Thoracic aorta (tissue), 2 donors: Measurements from ENCODE around the gene LDAH. TPM values are rescaled to one million over a fixed set of nuclear protein-coding genes. Genes with fewer than 3 reads are reported as not detected.
A peak's percentile ranks its signal among the peaks of the same experiment; 100 is the strongest.

ENCODE experiments used
- ATAC-seq: fragments of 150-250 bp; one replicate; pipeline ENCODE4 v1.8.0; 2017; ENCODE audit warnings: low read depth; ENCODE audit not compliant: insufficient number of reproducible peaks, low FRiP score
- DNase-seq: peaks from one replicate; pipeline ENCODE4 v3.0.0-alpha.2; 2020; ENCODE audit warnings: low spot score
- H3K27ac ChIP-seq, 2 donors: fragments of 200-600 bp; sonication (generic); 1 replicate in 1 of 2; 2 replicates in 1 of 2; pipeline ENCODE4 v1.5.1; 2016; ENCODE audit warnings: mild to moderate bottlenecking in 2 of 2, moderate library complexity in 2 of 2
- H3K27me3 ChIP-seq: fragments of 200-600 bp; sonication (generic); replicated peaks from 2 replicates; pipeline ENCODE4 v1.6.0; 2016; ENCODE audit warnings: mild to moderate bottlenecking; ENCODE audit not compliant: insufficient read depth
- H3K36me3 ChIP-seq: fragments of 200-600 bp; sonication (generic); one replicate; pipeline ENCODE4 v1.5.1; 2016
- H3K4me1 ChIP-seq, 2 donors: fragments of 200-600 bp; sonication (generic); 1 replicate in 1 of 2; 2 replicates in 1 of 2; pipeline versions ENCODE4 v1.5.1 to v1.6.0; 2016; ENCODE audit warnings: low read depth in 2 of 2, mild to moderate bottlenecking in 1 of 2; ENCODE audit not compliant: control insufficient read depth in 1 of 2
- H3K4me3 ChIP-seq: fragments of 200-600 bp; sonication (generic); 2 replicates; pipeline ENCODE4 v1.5.1; 2016; ENCODE audit warnings: mild to moderate bottlenecking
- H3K9me3 ChIP-seq: fragments of 200-600 bp; sonication (generic); 2 replicates; pipeline ENCODE4 v1.5.1; 2016
- total RNA-seq, 2 donors: library from RNA; depleted of rRNA; stranded (reverse); fragments of >200 nt; gene quantifications; one replicate each; pipeline versions ENCODE4 v1.1.0 to v1.2.3, GENCODE V29; 2016
- TF ChIP-seq, protein P1 (sequence below): fragments of 200-600 bp; sonication (generic); IDR thresholded peaks from one replicate; pipeline ENCODE4 v1.5.1; 2019; ENCODE audit warnings: antibody characterized with exemption

The LDAH gene
- total RNA-seq, 2 donors from 2014 or later = 14.5 to 19.8 TPM

DNA sequence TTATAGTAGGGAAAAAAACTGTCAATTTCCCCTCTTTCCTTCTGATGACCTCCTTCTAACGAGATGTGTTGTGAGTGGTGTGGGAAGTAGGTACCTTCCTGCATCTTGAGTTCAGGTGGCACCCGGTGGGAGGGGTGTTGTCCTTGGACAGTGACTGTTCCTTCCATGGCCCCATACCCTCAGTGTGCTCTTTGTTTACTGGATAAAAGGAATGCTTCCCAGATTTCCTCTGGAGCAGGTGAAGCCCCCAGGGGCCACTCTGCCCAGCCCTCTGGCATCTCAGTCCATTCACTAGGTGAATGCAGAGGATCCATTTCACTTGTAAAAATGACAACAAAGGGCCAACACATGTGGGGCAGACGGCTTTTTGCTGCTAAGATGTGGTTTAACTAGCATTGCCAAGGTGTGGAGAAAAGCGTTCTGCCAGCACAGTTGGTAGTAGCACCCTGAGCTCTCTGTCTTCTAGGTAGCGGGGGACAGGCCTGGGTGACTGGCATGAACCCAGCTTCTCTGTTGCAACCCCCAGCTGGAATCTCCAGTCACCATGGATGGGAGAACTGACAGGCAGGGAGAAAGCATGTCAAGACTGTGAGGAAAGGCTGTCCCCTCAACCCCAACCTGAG, 149.1 kb downstream of the LDAH start:
- TF ChIP-seq, protein P1, sequence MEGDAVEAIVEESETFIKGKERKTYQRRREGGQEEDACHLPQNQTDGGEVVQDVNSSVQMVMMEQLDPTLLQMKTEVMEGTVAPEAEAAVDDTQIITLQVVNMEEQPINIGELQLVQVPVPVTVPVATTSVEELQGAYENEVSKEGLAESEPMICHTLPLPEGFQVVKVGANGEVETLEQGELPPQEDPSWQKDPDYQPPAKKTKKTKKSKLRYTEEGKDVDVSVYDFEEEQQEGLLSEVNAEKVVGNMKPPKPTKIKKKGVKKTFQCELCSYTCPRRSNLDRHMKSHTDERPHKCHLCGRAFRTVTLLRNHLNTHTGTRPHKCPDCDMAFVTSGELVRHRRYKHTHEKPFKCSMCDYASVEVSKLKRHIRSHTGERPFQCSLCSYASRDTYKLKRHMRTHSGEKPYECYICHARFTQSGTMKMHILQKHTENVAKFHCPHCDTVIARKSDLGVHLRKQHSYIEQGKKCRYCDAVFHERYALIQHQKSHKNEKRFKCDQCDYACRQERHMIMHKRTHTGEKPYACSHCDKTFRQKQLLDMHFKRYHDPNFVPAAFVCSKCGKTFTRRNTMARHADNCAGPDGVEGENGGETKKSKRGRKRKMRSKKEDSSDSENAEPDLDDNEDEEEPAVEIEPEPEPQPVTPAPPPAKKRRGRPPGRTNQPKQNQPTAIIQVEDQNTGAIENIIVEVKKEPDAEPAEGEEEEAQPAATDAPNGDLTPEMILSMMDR = no peak
- Histone ChIP-seq H3K27ac (peak overlapping the region; percentile 81 to 89), H3K4me3 (no peak overlapping the region), H3K27me3 (no peaks in the 10 kb centered on the region), H3K4me1 (peaks cover 38 to 92% of the 10 kb centered on the region in 2 donors), H3K36me3 (peaks cover 13% of the 10 kb centered on the region), H3K9me3 (no peaks in the 10 kb centered on the region)
- DNase-seq = no peak
- ATAC-seq = no peak

DNA sequence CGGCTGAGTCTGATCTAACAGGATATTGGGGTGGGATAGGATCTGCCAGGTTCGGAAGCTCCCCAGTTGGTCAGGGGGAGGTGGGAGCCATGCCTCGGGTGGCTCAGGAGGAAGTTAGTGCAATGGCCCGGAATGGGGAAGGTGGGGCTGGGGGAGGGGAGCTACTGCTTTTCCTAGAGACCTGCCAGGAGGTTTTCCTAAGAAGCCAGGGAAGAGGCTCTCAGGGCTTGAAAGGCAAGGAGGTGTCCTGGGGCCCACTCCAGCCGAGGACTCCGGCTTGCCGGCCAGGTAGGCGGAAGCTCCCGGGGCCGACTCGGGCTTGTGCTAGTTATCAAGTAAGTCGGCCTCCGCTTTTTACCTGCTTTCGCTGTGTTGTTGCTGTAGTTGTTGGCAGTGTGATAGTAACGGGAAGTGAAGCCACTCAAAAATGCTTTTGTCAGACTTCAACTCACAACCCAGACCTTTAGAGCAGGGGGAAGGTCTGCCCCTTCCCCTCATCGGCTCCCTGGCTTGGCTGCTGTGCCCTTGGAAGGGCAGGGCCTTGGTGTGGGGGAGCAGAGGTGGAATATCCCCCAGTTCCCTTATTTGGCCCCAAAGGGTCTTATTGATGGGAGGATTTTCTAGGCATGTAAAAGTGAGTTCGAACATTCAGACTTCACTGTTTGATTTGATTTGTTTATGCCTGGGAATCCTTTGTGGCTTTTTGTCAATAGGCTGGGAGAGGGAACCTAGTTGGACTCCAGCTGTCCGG, 150.5 kb downstream of the LDAH start:
- DNase-seq = no peak
- H3K27ac ChIP-seq = peak overlapping the region; percentile 23 to 81

GRCh38 chr2:20671736-20672080, 151.2 kb downstream of the LDAH start:
- H3K27me3 ChIP-seq = no peaks in the 10 kb centered on the region
- TF ChIP-seq, protein P1 = no peak
- H3K4me1 ChIP-seq = peaks cover 24 to 83% of the 10 kb centered on the region in 2 donors
- no peak overlapping the region for H3K27ac ChIP-seq
- DNase-seq = no peak
- H3K36me3 ChIP-seq = peaks cover 13% of the 10 kb centered on the region
- no peak overlapping the region for H3K4me3 ChIP-seq
- no peak for ATAC-seq
- H3K9me3 ChIP-seq = no peaks in the 10 kb centered on the region

More for the DNA sequence above, 150.5 kb downstream of the LDAH start:
- ATAC-seq = no peak
- H3K36me3 ChIP-seq = peaks cover 13% of the 10 kb centered on the region
- peaks cover 30 to 89% of the 10 kb centered on the region in 2 donors for H3K4me1 ChIP-seq
- TF ChIP-seq, protein P1 = no peak
- H3K27me3 ChIP-seq = no peaks in the 10 kb centered on the region
- H3K4me3 ChIP-seq = no peak overlapping the region
- no peaks in the 10 kb centered on the region for H3K9me3 ChIP-seq

DNA sequence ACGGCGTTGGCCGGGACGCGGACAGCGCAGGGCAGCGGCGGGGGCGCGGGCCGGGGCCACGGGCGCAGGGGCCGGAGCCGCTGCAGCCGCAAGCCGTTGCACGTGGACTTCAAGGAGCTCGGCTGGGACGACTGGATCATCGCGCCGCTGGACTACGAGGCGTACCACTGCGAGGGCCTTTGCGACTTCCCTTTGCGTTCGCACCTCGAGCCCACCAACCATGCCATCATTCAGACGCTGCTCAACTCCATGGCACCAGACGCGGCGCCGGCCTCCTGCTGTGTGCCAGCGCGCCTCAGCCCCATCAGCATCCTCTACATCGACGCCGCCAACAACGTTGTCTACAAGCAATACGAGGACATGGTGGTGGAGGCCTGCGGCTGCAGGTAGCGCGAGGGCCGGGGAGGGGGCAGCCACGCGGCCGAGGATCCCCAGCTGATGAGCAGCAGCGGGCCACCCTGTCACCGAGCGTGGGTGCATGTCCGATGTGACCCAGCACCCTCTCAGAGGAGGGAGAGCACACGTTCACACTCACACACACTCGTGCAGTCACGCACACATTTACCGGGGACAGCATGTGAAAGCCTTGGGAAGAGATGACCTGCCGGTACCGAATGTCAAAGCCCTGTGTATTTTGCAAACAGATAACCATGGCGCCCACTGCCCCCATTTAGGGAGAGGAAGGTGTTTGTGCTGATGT, 151.7 kb downstream of the LDAH start:
- Histone ChIP-seq H3K4me1 (peaks cover 19 to 78% of the 10 kb centered on the region in 2 donors), H3K27me3 (no peaks in the 10 kb centered on the region), H3K36me3 (peaks cover 13% of the 10 kb centered on the region), H3K9me3 (no peaks in the 10 kb centered on the region), H3K4me3 (no peak overlapping the region), H3K27ac (no peak overlapping the region)
- TF ChIP-seq, protein P1 = no peak
- ATAC-seq = no peak
- DNase-seq = no peak
